Measurements from ENCODE around the gene CYP4X1.

DNA sequence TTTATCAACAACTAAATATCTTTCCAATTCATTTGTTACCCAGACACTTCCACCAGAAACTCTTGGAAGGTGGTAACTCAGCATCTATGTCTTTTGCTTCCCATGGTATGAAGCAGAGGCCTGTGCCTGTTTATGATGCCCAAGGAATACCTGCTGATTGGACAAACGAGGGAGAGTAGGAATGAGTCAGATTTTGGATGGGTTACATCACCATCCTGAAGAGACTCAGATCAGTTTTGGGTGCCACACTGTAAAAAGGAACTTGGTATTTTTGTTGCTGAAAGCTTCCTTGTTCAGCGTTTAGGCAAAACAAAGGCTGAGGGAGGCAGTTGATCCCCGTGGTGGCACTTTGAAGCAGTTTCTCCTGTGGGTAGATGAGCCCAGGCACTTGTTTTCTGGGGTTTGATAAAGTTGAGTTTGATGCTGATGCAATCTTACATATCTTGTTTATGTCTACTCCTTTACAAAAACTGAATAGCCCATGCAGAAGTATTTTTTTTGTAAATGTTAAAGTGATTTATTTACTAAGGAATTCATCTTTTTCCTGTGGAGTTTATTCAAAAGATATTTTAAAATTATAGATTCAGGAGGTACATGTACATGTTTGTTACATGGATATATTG is 26.7 kb upstream of the CYP4X1 start:
- TF ChIP-seq POLR2A (IDR thresholded peaks at IDR 0.05; ENCODE audit: low read depth, low read length) (no peak), POLR2AphosphoS5 (IDR thresholded peaks at IDR 0.05; ENCODE audit: low read depth, low read length) (no peak), TAF1 (IDR thresholded peaks at IDR 0.05; ENCODE audit: low read depth, low read length) (no peak), PAX5 (IDR thresholded peaks at IDR 0.05; ENCODE audit: insufficient read depth, low read length, severe bottlenecking) (no peak), POU2F2 (IDR thresholded peaks at IDR 0.05; ENCODE audit: low read depth, low read length) (no peak)

All from GM12891 (cell line).